SK-N-SH (cell line): Measurements from ENCODE around the gene UBE2G1.

ENCODE experiments used
- CTCF ChIP-seq: fragments of 200-600 bp; sonication (generic); IDR thresholded peaks from 2 replicates; pipeline ENCODE4 v1.6.1; 2017; ENCODE audit warnings: antibody characterized with exemption, mild to moderate bottlenecking, moderate library complexity
- GATA2 ChIP-seq: sonication (generic); formaldehyde crosslinking; IDR thresholded peaks from 2 replicates; pipeline ENCODE4 v1.5.0; 2020; ENCODE audit warnings: mild to moderate bottlenecking, missing genetic modification reagents
- MAX ChIP-seq: IDR thresholded peaks from 2 replicates; pipeline ENCODE4 v1.4.0; 2012; ENCODE audit warnings: low read depth
- RAD21 ChIP-seq: IDR thresholded peaks from 2 replicates; pipeline ENCODE4 v1.6.1; 2012; ENCODE audit warnings: mild to moderate bottlenecking, low read length
- REST ChIP-seq: IDR thresholded peaks from 2 replicates; pipeline ENCODE4 v1.6.1; 2012; ENCODE audit warnings: mild to moderate bottlenecking, low read depth, low read length, moderate library complexity
- RFX5 ChIP-seq: IDR thresholded peaks from 2 replicates; pipeline ENCODE4 v1.6.1; 2012; ENCODE audit warnings: mild to moderate bottlenecking, improper control_type of control experiment, low read length
- USF1 ChIP-seq: IDR thresholded peaks from 2 replicates; pipeline ENCODE4 v1.4.0; 2012; ENCODE audit warnings: low read depth, borderline replicate concordance
- USF2 ChIP-seq: fragments of 150-350 bp; IDR thresholded peaks from 2 replicates; pipeline ENCODE4 v1.6.1; 2017; ENCODE audit warnings: antibody characterized with exemption, low read length, low read depth, borderline replicate concordance

- no peak for TF ChIP-seq RFX5
- no peak for TF ChIP-seq CTCF
- no peak for TF ChIP-seq GATA2 (CRISPR knock-in tag)
- TF ChIP-seq USF2, result no peak
- TF ChIP-seq REST, result no peak
- no peak for TF ChIP-seq MAX
- no peak for TF ChIP-seq RAD21
- TF ChIP-seq USF1, result no peak
Measured at GRCh38 chr17:4407851-4408250, 41.4 kb upstream of the UBE2G1 start.
